IMR-90 (cell line): ENCODE data around the gene INPP4A. TPM values are rescaled to one million over a fixed set of nuclear protein-coding genes. Genes with fewer than 3 reads are reported as not detected.

Experiments
- ATAC-seq: fragments of 200-7000 bp; cut with Tn5 transposase; 2 replicates; pipeline ENCODE4 v1.9.1; 2020; ENCODE audit warnings: low read depth, mild to moderate bottlenecking, moderate library complexity
- BruUV-seq: library from RNA; stranded (reverse); fragments of 400-500 nt; replicated peaks from 2 replicates; lab custom pipeline; 2021; lab: Mats Ljungman, UMichigan
- CTCF ChIA-PET: fragments of 300-600 bp; formaldehyde crosslinking; extraction: SDS; loops from one replicate; lab custom pipeline; 2021; ENCODE audit warnings: antibody characterized with exemption; lab: Yijun Ruan, JAX
- POLR2A ChIA-PET: fragments of 300-600 bp; sonication (Branson Sonifier 250); formaldehyde crosslinking; loops from one replicate; lab custom pipeline; 2022; ENCODE audit warnings: antibody characterized with exemption; ENCODE audit not compliant: unreplicated experiment; lab: Charles Lee
- DNase-seq: peaks from one replicate; pipeline ENCODE4 v3.0.0; 2013
- H2AFZ ChIP-seq: replicated peaks from 2 replicates; pipeline ENCODE3; 2013; ENCODE audit warnings: low read length, mild to moderate bottlenecking; ENCODE audit not compliant: poor library complexity
- H2AK5ac ChIP-seq: 2 replicates; pipeline ENCODE4 v1.6.1; 2013; ENCODE audit warnings: low read depth, low read length, inconsistent platforms
- H2AK9ac ChIP-seq: replicated peaks from 2 replicates; pipeline ENCODE3; 2013; ENCODE audit warnings: mild to moderate bottlenecking, low read depth, low read length, moderate library complexity; ENCODE audit not compliant: poor library complexity
- H2BK120ac ChIP-seq: 2 replicates; pipeline ENCODE4 v1.6.1; 2013; ENCODE audit warnings: low read depth, low read length, inconsistent platforms
- H2BK15ac ChIP-seq: 3 replicates; pipeline ENCODE4 v1.6.1; 2013; ENCODE audit warnings: low read depth, low read length, inconsistent platforms
- H2BK20ac ChIP-seq: 2 replicates; pipeline ENCODE4 v1.6.1; 2013; ENCODE audit warnings: low read depth, mild to moderate bottlenecking, inconsistent platforms, low read length, moderate library complexity
- H2BK5ac ChIP-seq: 2 replicates; pipeline ENCODE4 v1.6.1; 2013; ENCODE audit warnings: mild to moderate bottlenecking, low read depth, low read length, inconsistent platforms; ENCODE audit not compliant: poor library complexity, severe bottlenecking
- H3K14ac ChIP-seq: replicated peaks from 2 replicates; pipeline ENCODE4 v1.6.1; 2013; ENCODE audit warnings: low read depth, low read length, inconsistent platforms
- H3K18ac ChIP-seq: 2 replicates; pipeline ENCODE4 v1.6.1; 2013; ENCODE audit warnings: low read depth, low read length, control low read depth
- H3K23ac ChIP-seq: 2 replicates; pipeline ENCODE4 v1.6.1; 2013; ENCODE audit warnings: low read depth, low read length, inconsistent platforms
- H3K27ac ChIP-seq: 2 replicates; pipeline ENCODE4 v1.5.1; 2013; ENCODE audit warnings: mild to moderate bottlenecking, control low read depth, low read length; ENCODE audit not compliant: insufficient read depth
- H3K27me3 ChIP-seq: 2 replicates; pipeline ENCODE4 v1.6.1; 2013; ENCODE audit warnings: low read length; ENCODE audit not compliant: control insufficient read depth, insufficient read depth
- H3K36me3 ChIP-seq: 2 replicates; pipeline ENCODE4 v1.6.1; 2013; ENCODE audit warnings: low read length, mixed read lengths; ENCODE audit not compliant: control insufficient read depth, insufficient read depth
- H3K4ac ChIP-seq: 2 replicates; pipeline ENCODE4 v1.6.1; 2013; ENCODE audit warnings: low read depth, low read length, inconsistent platforms
- H3K4me1 ChIP-seq: 2 replicates; pipeline ENCODE4 v1.6.1; 2013; ENCODE audit warnings: low read length, mixed read lengths; ENCODE audit not compliant: control insufficient read depth, insufficient read depth
- H3K4me2 ChIP-seq: 2 replicates; pipeline ENCODE4 v1.6.1; 2013; ENCODE audit warnings: low read depth, mild to moderate bottlenecking, control low read depth, low read length, moderate library complexity
- H3K4me3 ChIP-seq: 2 replicates; pipeline ENCODE4 v1.5.1; 2013; ENCODE audit warnings: low read depth, mild to moderate bottlenecking, control low read depth, low read length, moderate library complexity; ENCODE audit not compliant: insufficient read depth
- H3K56ac ChIP-seq: 2 replicates; pipeline ENCODE4 v1.6.1; 2013; ENCODE audit warnings: low read length, inconsistent platforms; ENCODE audit not compliant: insufficient read depth; ENCODE audit errors: extremely low read depth
- H3K79me1 ChIP-seq, 2 experiments: 2 replicates each; pipeline ENCODE4 v1.6.1; 2013; ENCODE audit warnings: low read length in 2 of 2, inconsistent platforms in 1 of 2, low read depth in 1 of 2
- H3K9ac ChIP-seq: 2 replicates; pipeline ENCODE4 v1.6.1; 2013; ENCODE audit warnings: low read depth, low read length, control low read depth
- H3K9me1 ChIP-seq: 2 replicates; pipeline ENCODE4 v1.6.1; 2013; ENCODE audit warnings: low read length, inconsistent platforms; ENCODE audit not compliant: insufficient read depth
- H3K9me3 ChIP-seq: 2 replicates; pipeline ENCODE4 v1.6.1; 2013; ENCODE audit warnings: low read length; ENCODE audit not compliant: control insufficient read depth, insufficient read depth
- H4K20me1 ChIP-seq: 2 replicates; pipeline ENCODE4 v1.6.1; 2013; ENCODE audit warnings: low read length, inconsistent platforms; ENCODE audit not compliant: insufficient read depth
- H4K5ac ChIP-seq: 2 replicates; pipeline ENCODE4 v1.6.1; 2013; ENCODE audit warnings: mild to moderate bottlenecking, low read depth, low read length, control low read depth
- H4K8ac ChIP-seq, 2 experiments: 2 replicates each; pipeline ENCODE4 v1.6.1; 2013; ENCODE audit warnings: low read depth in 2 of 2, low read length in 2 of 2, control low read depth in 1 of 2, inconsistent platforms in 1 of 2
- H4K91ac ChIP-seq: 2 replicates; pipeline ENCODE4 v1.6.1; 2013; ENCODE audit warnings: low read depth, low read length, inconsistent platforms; ENCODE audit not compliant: insufficient read depth
- BHLHE40 ChIP-seq: fragments of 150-350 bp; IDR thresholded peaks from 2 replicates; pipeline ENCODE4 v1.6.1; 2016; ENCODE audit warnings: mild to moderate bottlenecking, low read depth, low read length
- CEBPB ChIP-seq: IDR thresholded peaks from 2 replicates; pipeline ENCODE4 v1.6.1; 2012; ENCODE audit warnings: low read depth, low read length, improper control_type of control experiment
- RCOR1 ChIP-seq: IDR thresholded peaks from 2 replicates; pipeline ENCODE4 v1.6.1; 2012; ENCODE audit warnings: mild to moderate bottlenecking, low read length, improper control_type of control experiment; ENCODE audit not compliant: insufficient replicate concordance
- WGBS, 2 experiments: methylation state at CpG; one replicate each; pipeline versions ENCODE4 v1.1.5 to v1.1.7; 2013; ENCODE audit warnings: missing lambda C conversion rate in 2 of 2; ENCODE audit not compliant: insufficient read length in 1 of 2; ENCODE audit errors: extremely low coverage in 2 of 2; 5-methylcytosine and 5-hydroxymethylcytosine counted together
- dilution Hi-C: fragments of 300-500 bp; cut with HindIII; formaldehyde crosslinking; loops from one replicate; pipeline ENCODE4 v1.14.3; 2018; ENCODE audit warnings: low sequenced_read_pairs; ENCODE audit not compliant: unreplicated experiment
- in situ Hi-C: fragments of 300-500 bp; cut with MboI; formaldehyde crosslinking; loops from 3 replicates; pipeline ENCODE4 v1.14.3; 2019; ENCODE audit warnings: low sequenced_read_pairs, inconsistent platforms, mixed read lengths
- intact Hi-C: fragments of 100-400 bp; cut with micrococcal nuclease; formaldehyde crosslinking; loops from 2 replicates; pipeline ENCODE4 v1.10.0; 2022
- polyA plus RNA-seq, 3 experiments: library from polyadenylated mRNA; depleted of rRNA; stranded (reverse); fragments of >200 nt; gene quantifications; 2 replicates each; pipeline ENCODE4 v1.2.3, GENCODE V29; 2012; ENCODE audit warnings: low replicate concordance in 1 of 3
- total RNA-seq: library from RNA; depleted of rRNA; stranded (reverse); fragments of >200 nt; gene quantifications from 2 replicates; pipeline ENCODE4 v1.2.3, GENCODE V29; 2012
- TF ChIP-seq, protein P1 (sequence below): conservative IDR thresholded peaks from 2 replicates; pipeline ENCODE4 v1.5.1; 2012; ENCODE audit warnings: mild to moderate bottlenecking, low read depth, low read length, improper control_type of control experiment

INPP4A gene
- total and polyA plus RNA-seq, 2 of the 4 experiments (the other 2 are of a cell fraction), result 14.5 to 27.1 TPM

DNA sequence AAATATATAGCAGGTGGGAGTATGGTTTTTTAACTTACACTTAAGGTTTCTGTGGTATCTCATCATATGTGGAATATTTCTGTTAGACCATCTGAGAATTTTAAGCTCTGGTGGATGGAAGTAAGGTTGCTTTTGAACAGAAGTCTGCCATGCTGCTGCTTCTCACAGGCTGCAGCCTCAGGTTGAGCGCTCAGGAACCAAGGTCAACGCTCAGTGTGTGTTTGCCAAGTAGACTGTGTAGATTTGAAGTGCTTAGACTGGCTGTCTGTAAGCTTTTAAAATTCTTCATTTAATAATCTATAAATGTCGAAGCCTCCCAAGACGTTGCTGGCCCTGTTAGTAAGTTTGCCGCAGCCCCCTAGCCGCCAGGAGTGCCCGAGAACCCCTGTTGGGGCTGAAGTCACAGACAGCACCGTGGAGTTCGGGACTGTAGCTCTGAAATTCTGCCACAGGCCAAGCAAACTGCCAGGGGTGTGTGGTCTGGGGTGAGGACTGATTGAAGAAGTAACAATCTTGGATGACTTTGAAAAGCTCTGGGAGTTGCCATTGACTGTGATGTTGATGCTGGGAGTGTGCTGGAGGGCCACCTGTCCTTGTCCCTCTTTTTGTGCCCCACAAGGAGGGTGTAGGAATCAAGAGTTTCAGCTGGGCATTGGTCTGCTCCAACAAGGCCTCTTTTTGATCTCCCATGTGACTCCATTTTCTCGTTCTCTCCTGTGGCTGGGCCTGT, 26.9 kb downstream of the INPP4A start (continued):
- TF ChIP-seq, protein P1, sequence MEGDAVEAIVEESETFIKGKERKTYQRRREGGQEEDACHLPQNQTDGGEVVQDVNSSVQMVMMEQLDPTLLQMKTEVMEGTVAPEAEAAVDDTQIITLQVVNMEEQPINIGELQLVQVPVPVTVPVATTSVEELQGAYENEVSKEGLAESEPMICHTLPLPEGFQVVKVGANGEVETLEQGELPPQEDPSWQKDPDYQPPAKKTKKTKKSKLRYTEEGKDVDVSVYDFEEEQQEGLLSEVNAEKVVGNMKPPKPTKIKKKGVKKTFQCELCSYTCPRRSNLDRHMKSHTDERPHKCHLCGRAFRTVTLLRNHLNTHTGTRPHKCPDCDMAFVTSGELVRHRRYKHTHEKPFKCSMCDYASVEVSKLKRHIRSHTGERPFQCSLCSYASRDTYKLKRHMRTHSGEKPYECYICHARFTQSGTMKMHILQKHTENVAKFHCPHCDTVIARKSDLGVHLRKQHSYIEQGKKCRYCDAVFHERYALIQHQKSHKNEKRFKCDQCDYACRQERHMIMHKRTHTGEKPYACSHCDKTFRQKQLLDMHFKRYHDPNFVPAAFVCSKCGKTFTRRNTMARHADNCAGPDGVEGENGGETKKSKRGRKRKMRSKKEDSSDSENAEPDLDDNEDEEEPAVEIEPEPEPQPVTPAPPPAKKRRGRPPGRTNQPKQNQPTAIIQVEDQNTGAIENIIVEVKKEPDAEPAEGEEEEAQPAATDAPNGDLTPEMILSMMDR, result no peak

DNA sequence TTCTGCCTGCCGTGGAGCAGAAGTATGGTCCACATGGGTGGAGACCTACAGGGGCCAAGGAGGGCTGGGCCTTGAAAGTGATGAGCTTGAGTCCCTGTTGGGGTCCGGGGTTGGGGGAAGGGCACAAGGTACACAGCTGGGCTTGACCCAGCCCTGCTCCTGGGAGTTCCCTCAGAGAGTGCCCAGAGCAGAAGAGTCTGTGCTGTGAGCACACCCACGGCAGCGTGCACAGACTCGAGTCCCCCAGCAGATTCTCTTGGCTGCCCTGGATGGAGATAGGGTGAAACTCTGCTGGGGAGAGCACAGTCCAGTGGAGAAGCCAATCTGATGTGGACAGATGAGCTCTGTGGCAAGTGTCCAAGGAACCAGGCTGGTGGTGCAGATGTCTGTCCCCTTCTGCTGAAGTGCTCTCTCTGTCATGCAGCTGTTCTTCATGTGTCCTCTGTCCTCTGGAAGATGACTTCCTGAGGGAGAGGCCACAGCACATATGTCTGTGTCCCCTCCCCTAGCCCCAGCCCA, 27.5 kb downstream of the INPP4A start:
- TF ChIP-seq CEBPB, result no peak
- no peak for TF ChIP-seq BHLHE40
- TF ChIP-seq RCOR1, result no peak
- no peak overlapping the region for H4K8ac ChIP-seq
- H3K4me1 ChIP-seq, result peaks cover 2% of the 10 kb centered on the region; the same call in 1 of the 2 replicates
- no peak overlapping the region for H3K14ac ChIP-seq
- H3K9me3 ChIP-seq, result no peaks in the 10 kb centered on the region
- intact Hi-C loops (no loop called here), dilution Hi-C loops (no loop called here), in situ Hi-C loops (no loop called here)
- peaks cover 24 to 69% of the 10 kb centered on the region in 2 experiments for H3K79me1 ChIP-seq
- no peak overlapping the region for H2AK9ac ChIP-seq
- H4K91ac ChIP-seq, result no peak overlapping the region
- H4K20me1 ChIP-seq, result peaks cover 51% of the 10 kb centered on the region
- no peak for DNase-seq
- H3K27ac ChIP-seq, result no peak overlapping the region
- H2AFZ ChIP-seq, result no peak overlapping the region
- no peak overlapping the region for H3K9ac ChIP-seq
- no peak overlapping the region for H3K56ac ChIP-seq
- no TSS peak for BruUV-seq
- no peak overlapping the region; the same call in 1 of the 2 replicates for H2AK5ac ChIP-seq
- no peak overlapping the region for H3K4me3 ChIP-seq
- peaks cover 26% of the 10 kb centered on the region for H3K9me1 ChIP-seq
- ChIA-PET POLR2A (interaction anchor here (0.5 kb wide), 1 partner anchor 18 kb away, joined by 3 read pairs; no protein-coding TSS in a partner anchor), CTCF (interaction anchor here (0.7 to 1.3 kb wide), 2 partner anchors 15 to 22 kb away, joined by 3 to 4 read pairs; no protein-coding TSS in a partner anchor)
- H3K4ac ChIP-seq, result no peak overlapping the region
- no peaks in the 10 kb centered on the region for H3K36me3 ChIP-seq
- H3K23ac ChIP-seq, result no peak overlapping the region
- H2BK5ac ChIP-seq, result no peak overlapping the region
- no peak overlapping the region for H2BK20ac ChIP-seq
- no peak overlapping the region for H2BK15ac ChIP-seq
- H2BK120ac ChIP-seq, result no peak overlapping the region
- WGBS, 2 experiments, result no CpG with 5 or more reads among the region's 5 CpGs
- H3K4me2 ChIP-seq, result no peak overlapping the region
- no peak for ATAC-seq
- H4K5ac ChIP-seq, result no peak overlapping the region
- H3K27me3 ChIP-seq, result no peaks in the 10 kb centered on the region
- H3K18ac ChIP-seq, result no peak overlapping the region
